IMR-90 (cell line): ENCODE results near the gene SLBP. TPM values are rescaled to one million over a fixed set of nuclear protein-coding genes. Genes with fewer than 3 reads are reported as not detected.

Experiments
- ATAC-seq: fragments of 200-7000 bp; cut with Tn5 transposase; 2 replicates; pipeline ENCODE4 v1.9.1; 2020; ENCODE audit warnings: low read depth, mild to moderate bottlenecking, moderate library complexity
- BruUV-seq: library from RNA; stranded (reverse); fragments of 400-500 nt; replicated peaks from 2 replicates; lab custom pipeline; 2021; lab: Mats Ljungman, UMichigan
- CTCF ChIA-PET: fragments of 300-600 bp; formaldehyde crosslinking; extraction: SDS; loops from one replicate; lab custom pipeline; 2021; ENCODE audit warnings: antibody characterized with exemption; lab: Yijun Ruan, JAX
- POLR2A ChIA-PET: fragments of 300-600 bp; sonication (Branson Sonifier 250); formaldehyde crosslinking; loops from one replicate; lab custom pipeline; 2022; ENCODE audit warnings: antibody characterized with exemption; ENCODE audit not compliant: unreplicated experiment; lab: Charles Lee
- DNase-seq: peaks from one replicate; pipeline ENCODE4 v3.0.0; 2013
- H2AFZ ChIP-seq: replicated peaks from 2 replicates; pipeline ENCODE3; 2013; ENCODE audit warnings: low read length, mild to moderate bottlenecking; ENCODE audit not compliant: poor library complexity
- H2AK5ac ChIP-seq: 2 replicates; pipeline ENCODE4 v1.6.1; 2013; ENCODE audit warnings: low read depth, low read length, inconsistent platforms
- H2AK9ac ChIP-seq: replicated peaks from 2 replicates; pipeline ENCODE3; 2013; ENCODE audit warnings: mild to moderate bottlenecking, low read depth, low read length, moderate library complexity; ENCODE audit not compliant: poor library complexity
- H2BK120ac ChIP-seq: 2 replicates; pipeline ENCODE4 v1.6.1; 2013; ENCODE audit warnings: low read depth, low read length, inconsistent platforms
- H2BK15ac ChIP-seq: 3 replicates; pipeline ENCODE4 v1.6.1; 2013; ENCODE audit warnings: low read depth, low read length, inconsistent platforms
- H2BK20ac ChIP-seq: 2 replicates; pipeline ENCODE4 v1.6.1; 2013; ENCODE audit warnings: low read depth, mild to moderate bottlenecking, inconsistent platforms, low read length, moderate library complexity
- H2BK5ac ChIP-seq: 2 replicates; pipeline ENCODE4 v1.6.1; 2013; ENCODE audit warnings: mild to moderate bottlenecking, low read depth, low read length, inconsistent platforms; ENCODE audit not compliant: poor library complexity, severe bottlenecking
- H3K14ac ChIP-seq: replicated peaks from 2 replicates; pipeline ENCODE4 v1.6.1; 2013; ENCODE audit warnings: low read depth, low read length, inconsistent platforms
- H3K18ac ChIP-seq: 2 replicates; pipeline ENCODE4 v1.6.1; 2013; ENCODE audit warnings: low read depth, low read length, control low read depth
- H3K23ac ChIP-seq: 2 replicates; pipeline ENCODE4 v1.6.1; 2013; ENCODE audit warnings: low read depth, low read length, inconsistent platforms
- H3K27ac ChIP-seq: 2 replicates; pipeline ENCODE4 v1.5.1; 2013; ENCODE audit warnings: mild to moderate bottlenecking, control low read depth, low read length; ENCODE audit not compliant: insufficient read depth
- H3K27me3 ChIP-seq: 2 replicates; pipeline ENCODE4 v1.6.1; 2013; ENCODE audit warnings: low read length; ENCODE audit not compliant: control insufficient read depth, insufficient read depth
- H3K36me3 ChIP-seq: 2 replicates; pipeline ENCODE4 v1.6.1; 2013; ENCODE audit warnings: low read length, mixed read lengths; ENCODE audit not compliant: control insufficient read depth, insufficient read depth
- H3K4ac ChIP-seq: 2 replicates; pipeline ENCODE4 v1.6.1; 2013; ENCODE audit warnings: low read depth, low read length, inconsistent platforms
- H3K4me1 ChIP-seq: 2 replicates; pipeline ENCODE4 v1.6.1; 2013; ENCODE audit warnings: low read length, mixed read lengths; ENCODE audit not compliant: control insufficient read depth, insufficient read depth
- H3K4me2 ChIP-seq: 2 replicates; pipeline ENCODE4 v1.6.1; 2013; ENCODE audit warnings: low read depth, mild to moderate bottlenecking, control low read depth, low read length, moderate library complexity
- H3K4me3 ChIP-seq: 2 replicates; pipeline ENCODE4 v1.5.1; 2013; ENCODE audit warnings: low read depth, mild to moderate bottlenecking, control low read depth, low read length, moderate library complexity; ENCODE audit not compliant: insufficient read depth
- H3K56ac ChIP-seq: 2 replicates; pipeline ENCODE4 v1.6.1; 2013; ENCODE audit warnings: low read length, inconsistent platforms; ENCODE audit not compliant: insufficient read depth; ENCODE audit errors: extremely low read depth
- H3K79me1 ChIP-seq, 2 experiments: 2 replicates each; pipeline ENCODE4 v1.6.1; 2013; ENCODE audit warnings: low read length in 2 of 2, inconsistent platforms in 1 of 2, low read depth in 1 of 2
- H3K9ac ChIP-seq: 2 replicates; pipeline ENCODE4 v1.6.1; 2013; ENCODE audit warnings: low read depth, low read length, control low read depth
- H3K9me1 ChIP-seq: 2 replicates; pipeline ENCODE4 v1.6.1; 2013; ENCODE audit warnings: low read length, inconsistent platforms; ENCODE audit not compliant: insufficient read depth
- H3K9me3 ChIP-seq: 2 replicates; pipeline ENCODE4 v1.6.1; 2013; ENCODE audit warnings: low read length; ENCODE audit not compliant: control insufficient read depth, insufficient read depth
- H4K20me1 ChIP-seq: 2 replicates; pipeline ENCODE4 v1.6.1; 2013; ENCODE audit warnings: low read length, inconsistent platforms; ENCODE audit not compliant: insufficient read depth
- H4K5ac ChIP-seq: 2 replicates; pipeline ENCODE4 v1.6.1; 2013; ENCODE audit warnings: mild to moderate bottlenecking, low read depth, low read length, control low read depth
- H4K8ac ChIP-seq, 2 experiments: 2 replicates each; pipeline ENCODE4 v1.6.1; 2013; ENCODE audit warnings: low read depth in 2 of 2, low read length in 2 of 2, control low read depth in 1 of 2, inconsistent platforms in 1 of 2
- H4K91ac ChIP-seq: 2 replicates; pipeline ENCODE4 v1.6.1; 2013; ENCODE audit warnings: low read depth, low read length, inconsistent platforms; ENCODE audit not compliant: insufficient read depth
- BHLHE40 ChIP-seq: fragments of 150-350 bp; IDR thresholded peaks from 2 replicates; pipeline ENCODE4 v1.6.1; 2016; ENCODE audit warnings: mild to moderate bottlenecking, low read depth, low read length
- CEBPB ChIP-seq: IDR thresholded peaks from 2 replicates; pipeline ENCODE4 v1.6.1; 2012; ENCODE audit warnings: low read depth, low read length, improper control_type of control experiment
- CHD1 ChIP-seq: IDR thresholded peaks from 2 replicates; pipeline ENCODE4 v1.6.1; 2012; ENCODE audit warnings: low read depth, low read length, improper control_type of control experiment
- MAZ ChIP-seq: IDR thresholded peaks from 2 replicates; pipeline ENCODE4 v1.6.1; 2012; ENCODE audit warnings: low read depth, mild to moderate bottlenecking, low read length, improper control_type of control experiment, moderate library complexity, borderline replicate concordance
- MXI1 ChIP-seq: IDR thresholded peaks from 2 replicates; pipeline ENCODE4 v1.6.1; 2012; ENCODE audit warnings: low read depth, mild to moderate bottlenecking, low read length, moderate library complexity, borderline replicate concordance
- NFE2L2 ChIP-seq: fragments of 150-350 bp; IDR thresholded peaks from 2 replicates; pipeline ENCODE4 v1.6.1; 2016; ENCODE audit warnings: low read depth, mild to moderate bottlenecking, low read length
- RCOR1 ChIP-seq: IDR thresholded peaks from 2 replicates; pipeline ENCODE4 v1.6.1; 2012; ENCODE audit warnings: mild to moderate bottlenecking, low read length, improper control_type of control experiment; ENCODE audit not compliant: insufficient replicate concordance
- RFX5 ChIP-seq: IDR thresholded peaks from 2 replicates; pipeline ENCODE4 v1.8.0; 2012; ENCODE audit warnings: low read depth, mild to moderate bottlenecking, low read length, moderate library complexity
- SMC3 ChIP-seq: fragments of 150-350 bp; IDR thresholded peaks from 2 replicates; pipeline ENCODE4 v1.6.1; 2016; ENCODE audit warnings: low read depth, mild to moderate bottlenecking, antibody characterized with exemption, low read length, moderate library complexity
- WGBS, 2 experiments: methylation state at CpG; one replicate each; pipeline versions ENCODE4 v1.1.5 to v1.1.7; 2013; ENCODE audit warnings: missing lambda C conversion rate in 2 of 2; ENCODE audit not compliant: insufficient read length in 1 of 2; ENCODE audit errors: extremely low coverage in 2 of 2; 5-methylcytosine and 5-hydroxymethylcytosine counted together
- dilution Hi-C: fragments of 300-500 bp; cut with HindIII; formaldehyde crosslinking; loops from one replicate; pipeline ENCODE4 v1.14.3; 2018; ENCODE audit warnings: low sequenced_read_pairs; ENCODE audit not compliant: unreplicated experiment
- in situ Hi-C: fragments of 300-500 bp; cut with MboI; formaldehyde crosslinking; loops from 3 replicates; pipeline ENCODE4 v1.14.3; 2019; ENCODE audit warnings: low sequenced_read_pairs, inconsistent platforms, mixed read lengths
- intact Hi-C: fragments of 100-400 bp; cut with micrococcal nuclease; formaldehyde crosslinking; loops from 2 replicates; pipeline ENCODE4 v1.10.0; 2022
- polyA plus RNA-seq, 3 experiments: library from polyadenylated mRNA; depleted of rRNA; stranded (reverse); fragments of >200 nt; gene quantifications; 2 replicates each; pipeline ENCODE4 v1.2.3, GENCODE V29; 2012; ENCODE audit warnings: low replicate concordance in 1 of 3
- total RNA-seq: library from RNA; depleted of rRNA; stranded (reverse); fragments of >200 nt; gene quantifications from 2 replicates; pipeline ENCODE4 v1.2.3, GENCODE V29; 2012
- TF ChIP-seq, protein P1 (sequence below): fragments of 150-350 bp; IDR thresholded peaks from 2 replicates; pipeline ENCODE4 v1.6.1; 2017; ENCODE audit warnings: mild to moderate bottlenecking, antibody characterized with exemption, low read length, low read depth
- TF ChIP-seq, protein P2 (sequence below): fragments of 150-350 bp; IDR thresholded peaks from 2 replicates; pipeline ENCODE4 v1.6.1; 2016; ENCODE audit warnings: low read depth, mild to moderate bottlenecking, low read length, moderate library complexity, borderline replicate concordance

SLBP gene
- total and polyA plus RNA-seq, 2 of the 4 experiments (the other 2 are of a cell fraction) = 64.9 to 66.1 TPM

DNA sequence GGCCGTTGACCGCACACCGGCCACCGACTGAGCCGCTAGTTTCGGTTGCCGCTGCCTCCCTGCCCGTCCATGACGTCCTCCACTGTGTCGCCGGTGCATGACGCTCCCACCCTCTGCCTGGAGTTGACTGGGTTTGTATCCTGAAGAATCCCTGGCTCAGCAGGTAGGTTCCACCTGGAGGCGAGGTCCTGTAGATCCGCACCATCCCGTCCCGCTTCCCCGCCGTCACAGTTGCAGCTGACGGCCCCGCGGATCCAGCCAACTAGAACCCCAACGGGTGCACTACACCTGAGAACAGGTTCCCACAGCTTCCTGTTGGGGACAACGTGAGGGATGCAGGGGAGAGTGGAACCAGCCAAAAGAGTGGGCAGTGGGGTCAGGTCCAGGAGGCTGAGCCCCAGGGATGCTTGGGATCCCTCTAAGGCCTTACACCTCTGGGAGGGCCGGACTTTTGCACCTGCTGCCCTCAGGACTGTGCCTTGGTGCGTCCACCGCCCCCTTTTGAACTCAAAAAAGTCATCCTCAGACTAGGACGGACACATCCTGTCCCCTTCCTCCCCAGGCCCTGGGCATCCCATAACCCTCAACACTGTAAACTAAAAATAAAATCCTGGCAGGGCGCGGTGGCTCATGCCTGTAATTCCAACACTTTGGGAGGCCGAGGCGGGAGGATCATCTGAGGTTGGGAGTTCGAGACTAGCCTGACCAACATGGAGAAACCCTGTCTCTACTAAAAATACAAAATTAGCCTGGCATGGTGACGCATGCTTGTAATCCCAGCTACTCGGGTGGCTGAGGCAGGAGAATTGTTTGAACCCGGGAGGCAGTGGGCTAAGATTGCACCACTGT, 1.1 kb upstream of the SLBP start:
- no peaks in the 10 kb centered on the region for H3K9me3 ChIP-seq
- peak overlapping the region; percentile 95 for H2AFZ ChIP-seq
- peak overlapping the region; percentile 31 for H4K5ac ChIP-seq
- BruUV-seq = no TSS peak
- peak overlapping the region; percentile 8; the same call in 1 of the 2 replicates for H3K27ac ChIP-seq
- H2BK120ac ChIP-seq = no peak overlapping the region
- H3K9ac ChIP-seq = peak overlapping the region; percentile 64
- ChIA-PET POLR2A (no interaction called here), CTCF (interaction anchor here (0.5 kb wide), 1 partner anchor 12 kb away, joined by 4 read pairs; no protein-coding TSS in a partner anchor)
- dilution Hi-C loops (no loop called here), in situ Hi-C loops (no loop called here), intact Hi-C loops (no loop called here)
- no peak overlapping the region for H2BK15ac ChIP-seq
- no peak for ATAC-seq
- H2AK5ac ChIP-seq = peak overlapping the region; percentile 96
- H3K9me1 ChIP-seq = peaks cover 10% of the 10 kb centered on the region; the same call in 1 of the 2 replicates
- H3K36me3 ChIP-seq = peaks cover 14% of the 10 kb centered on the region
- H3K79me1 ChIP-seq = peaks cover 19 to 81% of the 10 kb centered on the region in 2 experiments
- peaks cover 37% of the 10 kb centered on the region for H4K20me1 ChIP-seq
- peak overlapping the region; percentile 88 for H3K23ac ChIP-seq
- H3K4me1 ChIP-seq = peaks cover 11% of the 10 kb centered on the region
- peak overlapping the region; percentile 71 to 91 for H4K8ac ChIP-seq
- WGBS, 2 experiments = 27% methylated on average over 20 of the region's 35 CpGs; no CpG with 5 or more reads in 1 of the 2 experiments
- H3K4me3 ChIP-seq = peak overlapping the region; percentile 92
- H2AK9ac ChIP-seq = peak overlapping the region; percentile 91
- H2BK5ac ChIP-seq = peak overlapping the region; percentile 2
- peak overlapping the region; percentile 79 for H3K14ac ChIP-seq
- TF ChIP-seq BHLHE40 = no peak
- TF ChIP-seq MAZ = no peak
- TF ChIP-seq SMC3 = no peak
- no peak for TF ChIP-seq RFX5
- no peak for TF ChIP-seq CHD1
- TF ChIP-seq MXI1 = no peak
- TF ChIP-seq RCOR1 = no peak
- TF ChIP-seq, protein P1, sequence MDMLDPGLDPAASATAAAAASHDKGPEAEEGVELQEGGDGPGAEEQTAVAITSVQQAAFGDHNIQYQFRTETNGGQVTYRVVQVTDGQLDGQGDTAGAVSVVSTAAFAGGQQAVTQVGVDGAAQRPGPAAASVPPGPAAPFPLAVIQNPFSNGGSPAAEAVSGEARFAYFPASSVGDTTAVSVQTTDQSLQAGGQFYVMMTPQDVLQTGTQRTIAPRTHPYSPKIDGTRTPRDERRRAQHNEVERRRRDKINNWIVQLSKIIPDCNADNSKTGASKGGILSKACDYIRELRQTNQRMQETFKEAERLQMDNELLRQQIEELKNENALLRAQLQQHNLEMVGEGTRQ = no peak
- TF ChIP-seq CEBPB = no peak
- TF ChIP-seq, protein P2, sequence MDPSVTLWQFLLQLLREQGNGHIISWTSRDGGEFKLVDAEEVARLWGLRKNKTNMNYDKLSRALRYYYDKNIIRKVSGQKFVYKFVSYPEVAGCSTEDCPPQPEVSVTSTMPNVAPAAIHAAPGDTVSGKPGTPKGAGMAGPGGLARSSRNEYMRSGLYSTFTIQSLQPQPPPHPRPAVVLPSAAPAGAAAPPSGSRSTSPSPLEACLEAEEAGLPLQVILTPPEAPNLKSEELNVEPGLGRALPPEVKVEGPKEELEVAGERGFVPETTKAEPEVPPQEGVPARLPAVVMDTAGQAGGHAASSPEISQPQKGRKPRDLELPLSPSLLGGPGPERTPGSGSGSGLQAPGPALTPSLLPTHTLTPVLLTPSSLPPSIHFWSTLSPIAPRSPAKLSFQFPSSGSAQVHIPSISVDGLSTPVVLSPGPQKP = no peak
- TF ChIP-seq NFE2L2 = no peak
- DNase-seq = no peak
- H3K18ac ChIP-seq = no peak overlapping the region
- H3K56ac ChIP-seq = no peak overlapping the region
- H3K27me3 ChIP-seq = no peaks in the 10 kb centered on the region
- no peak overlapping the region for H2BK20ac ChIP-seq
- peak overlapping the region; percentile 88 for H3K4ac ChIP-seq
- H4K91ac ChIP-seq = peak overlapping the region; percentile 57
- H3K4me2 ChIP-seq = peak overlapping the region; percentile 87
